Smooth muscle cell (in vitro differentiated cells): ENCODE results near the gene LRRIQ4. TPM values are rescaled to one million over a fixed set of nuclear protein-coding genes. Genes with fewer than 3 reads are reported as not detected.

Experiments
- DNase-seq: peaks from one replicate; lab custom pipeline; 2025; ENCODE audit not compliant: unreplicated experiment; lab: John Stamatoyannopoulos, UW
- H2AFZ ChIP-seq: fragments of 200-600 bp; sonication (generic); 2 replicates; pipeline ENCODE4 v1.6.0; 2016; ENCODE audit warnings: antibody characterized with exemption, low read depth, mild to moderate bottlenecking
- H3F3A ChIP-seq: fragments of 200-600 bp; sonication (generic); 2 replicates; pipeline ENCODE4 v1.6.0; 2017; ENCODE audit warnings: antibody characterized with exemption, low read depth
- H3K27ac ChIP-seq: fragments of 200-600 bp; sonication (generic); 2 replicates; pipeline ENCODE4 v1.5.1; 2016; ENCODE audit warnings: low read depth, mild to moderate bottlenecking
- H3K27me3 ChIP-seq: fragments of 200-600 bp; sonication (generic); 2 replicates; pipeline ENCODE4 v1.6.1; 2016; ENCODE audit warnings: low read depth, mild to moderate bottlenecking
- H3K36me3 ChIP-seq: fragments of 200-600 bp; sonication (generic); 2 replicates; pipeline ENCODE4 v1.5.1; 2016; ENCODE audit warnings: low read depth
- H3K4me1 ChIP-seq: fragments of 200-600 bp; sonication (generic); 2 replicates; pipeline ENCODE4 v1.5.1; 2016; ENCODE audit warnings: low read depth
- H3K4me2 ChIP-seq: fragments of 200-600 bp; sonication (generic); 2 replicates; pipeline ENCODE4 v1.6.0; 2016; ENCODE audit warnings: mild to moderate bottlenecking
- H3K4me3 ChIP-seq: fragments of 200-600 bp; sonication (generic); 2 replicates; pipeline ENCODE4 v1.5.1; 2016; ENCODE audit warnings: mild to moderate bottlenecking
- H3K79me2 ChIP-seq: fragments of 200-600 bp; sonication (generic); 2 replicates; pipeline ENCODE4 v1.6.0; 2016; ENCODE audit warnings: low read depth, mild to moderate bottlenecking
- H3K9ac ChIP-seq: fragments of 200-600 bp; sonication (generic); 2 replicates; pipeline ENCODE4 v1.6.0; 2016; ENCODE audit warnings: low read depth
- H3K9me3 ChIP-seq: fragments of 200-600 bp; sonication (generic); replicated peaks from 2 replicates; pipeline ENCODE4 v1.5.1; 2016; ENCODE audit warnings: low read depth
- H4K20me1 ChIP-seq: fragments of 200-600 bp; sonication (generic); 2 replicates; pipeline ENCODE4 v1.6.0; 2016; ENCODE audit warnings: low read depth
- CTCF ChIP-seq: fragments of 200-600 bp; sonication (generic); IDR thresholded peaks from 2 replicates; pipeline ENCODE4 v1.5.1; 2017; ENCODE audit warnings: borderline replicate concordance, mild to moderate bottlenecking, antibody characterized with exemption; ENCODE audit not compliant: insufficient read depth, poor library complexity, severe bottlenecking
- WGBS: methylation state at CpG from one replicate; pipeline ENCODE4 v1.1.7; 2016; ENCODE audit warnings: low lambda C conversion rate; 5-methylcytosine and 5-hydroxymethylcytosine counted together
- polyA plus RNA-seq: library from polyadenylated mRNA; unstranded; fragments of >200 nt; fragmentation: Nextera tagmentation; extraction: Ambion mirVana; gene quantifications from 2 replicates; pipeline ENCODE4 v1.2.1, GENCODE V29; 2016
- total RNA-seq: library from RNA; depleted of rRNA; stranded (reverse); fragments of >200 nt; gene quantifications from 2 replicates; pipeline ENCODE4 v1.2.3, GENCODE V29; 2014

The LRRIQ4 gene
- total and polyA plus RNA-seq, 2 experiments from 2014 or later = 0.18 TPM; not detected in 1

GRCh38 chr3:169772897-169773816 is 39.5 kb upstream of the LRRIQ4 start, which contains the start of gene MYNN:
TSS of gene MYNN (plus strand) at chr3:169773396. CDS start at chr3:169774296, 900 bp downstream.
- Histone ChIP-seq H3K27me3 (no peaks in the 10 kb centered on the region), H3K27ac (peak within 1 kb of the TSS; percentile 97), H3K4me1 (peaks cover 7% of the 10 kb centered on the region), H3F3A (peaks cover 21% of the 10 kb centered on the region), H3K36me3 (peaks cover 7% of the 10 kb centered on the region), H3K9me3 (no peaks in the 10 kb centered on the region), H3K79me2 (peaks cover 26% of the 10 kb centered on the region), H3K9ac (peak within 1 kb of the TSS; percentile 98), H3K4me2 (peak within 1 kb of the TSS; percentile 99), H4K20me1 (peaks cover 24% of the 10 kb centered on the region), H3K4me3 (peak within 1 kb of the TSS; percentile 78), H2AFZ (peak within 1 kb of the TSS; percentile 92)
- no peak for TF ChIP-seq CTCF
- DNase-seq = peak; percentile 88
- WGBS = under 1% methylated on average over 59 of the region's 61 CpGs

DNA sequence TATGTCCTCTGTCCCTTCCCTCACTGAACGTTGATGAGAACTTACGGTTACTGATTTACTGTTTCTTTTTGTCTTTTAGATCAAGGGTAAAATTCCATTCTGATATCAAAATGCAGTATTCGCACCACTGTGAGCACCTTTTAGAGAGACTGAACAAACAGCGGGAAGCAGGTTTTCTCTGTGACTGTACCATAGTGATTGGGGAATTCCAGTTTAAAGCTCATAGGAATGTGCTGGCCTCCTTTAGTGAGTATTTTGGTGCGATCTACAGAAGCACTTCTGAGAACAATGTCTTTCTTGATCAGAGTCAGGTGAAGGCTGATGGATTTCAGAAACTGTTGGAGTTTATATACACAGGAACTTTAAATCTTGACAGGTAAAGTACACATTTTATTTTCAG is 38.5 kb upstream of the LRRIQ4 start:
- Histone ChIP-seq H3K27me3 (no peaks in the 10 kb centered on the region), H3K4me1 (peaks cover 7% of the 10 kb centered on the region), H3K79me2 (peaks cover 26% of the 10 kb centered on the region), H3K9me3 (no peaks in the 10 kb centered on the region), H3K36me3 (peaks cover 14% of the 10 kb centered on the region), H3K4me3 (peak overlapping the region; percentile 78), H3F3A (peaks cover 16% of the 10 kb centered on the region), H3K9ac (peak overlapping the region; percentile 98), H2AFZ (no peak overlapping the region), H3K27ac (peak overlapping the region; percentile 97), H4K20me1 (peaks cover 29% of the 10 kb centered on the region), H3K4me2 (peak overlapping the region; percentile 99)
- no peak for DNase-seq
- TF ChIP-seq CTCF = no peak
- 62% methylated on average over 5 of the region's 5 CpGs for WGBS

- no peak for TF ChIP-seq CTCF
- H3K27ac ChIP-seq = no peak overlapping the region
- H3K79me2 ChIP-seq = peaks cover 26% of the 10 kb centered on the region
- no peak overlapping the region for H3K9ac ChIP-seq
- H3K4me2 ChIP-seq = no peak overlapping the region
- H3K4me1 ChIP-seq = peaks cover 7% of the 10 kb centered on the region
- H3F3A ChIP-seq = peaks cover 1% of the 10 kb centered on the region
- H3K36me3 ChIP-seq = peaks cover 43% of the 10 kb centered on the region
- peaks cover 52% of the 10 kb centered on the region for H4K20me1 ChIP-seq
- 83% methylated on average over 4 of the region's 4 CpGs for WGBS
- H3K4me3 ChIP-seq = no peak overlapping the region
- no peak for DNase-seq
- H3K27me3 ChIP-seq = no peaks in the 10 kb centered on the region
- H2AFZ ChIP-seq = no peak overlapping the region
- no peaks in the 10 kb centered on the region for H3K9me3 ChIP-seq
Measured at GRCh38 chr3:169777822-169778221, 34.8 kb upstream of the LRRIQ4 start.

GRCh38 chr3:169780742-169781141 is 31.9 kb upstream of the LRRIQ4 start:
- H3K36me3 ChIP-seq = peaks cover 50% of the 10 kb centered on the region
- H3K9me3 ChIP-seq = no peaks in the 10 kb centered on the region
- no peaks in the 10 kb centered on the region for H3F3A ChIP-seq
- no peak overlapping the region for H3K9ac ChIP-seq
- no peak for TF ChIP-seq CTCF
- no peak for DNase-seq
- no peak overlapping the region for H3K27ac ChIP-seq
- H3K4me1 ChIP-seq = no peaks in the 10 kb centered on the region
- H2AFZ ChIP-seq = no peak overlapping the region
- no peak overlapping the region for H3K4me3 ChIP-seq
- H4K20me1 ChIP-seq = peaks cover 37% of the 10 kb centered on the region
- peaks cover 4% of the 10 kb centered on the region for H3K79me2 ChIP-seq
- WGBS = 84% methylated on average over 2 of the region's 2 CpGs
- H3K27me3 ChIP-seq = no peaks in the 10 kb centered on the region
- H3K4me2 ChIP-seq = no peak overlapping the region
